Psoas muscle (tissue), 8 donors: ENCODE data around the gene RGMA. TPM values are rescaled to one million over a fixed set of nuclear protein-coding genes. Genes with fewer than 3 reads are reported as not detected.

Source experiments
- ATAC-seq, 4 donors: fragments of 200-7000 bp; cut with Tn5 transposase; one replicate each; pipeline ENCODE4 v1.9.1; 2020; ENCODE audit warnings: moderate library complexity in 3 of 4, mild to moderate bottlenecking in 2 of 4
- DNase-seq, 2 donors: peaks; one replicate each; pipeline ENCODE4 v3.0.0-alpha.2; 2020
- H3K27ac ChIP-seq: fragments of 200-600 bp; one replicate; pipeline ENCODE4 v1.8.0; 2022
- H3K27me3 ChIP-seq, 3 donors: fragments of 200-600 bp in 1 of 3; one replicate each; pipeline versions ENCODE4 v1.6.1 to v1.8.0; 2013 to 2022; ENCODE audit warnings: low read length in 2 of 3, mild to moderate bottlenecking in 2 of 3, moderate library complexity in 1 of 3; ENCODE audit not compliant: insufficient read depth in 3 of 3
- H3K36me3 ChIP-seq, 2 donors: fragments of 200-600 bp in 1 of 2; one replicate each; pipeline versions ENCODE4 v1.6.1 to v1.8.0; 2013 to 2022; ENCODE audit warnings: low read depth in 1 of 2, mild to moderate bottlenecking in 1 of 2, moderate library complexity in 1 of 2; ENCODE audit not compliant: insufficient read depth in 1 of 2
- H3K4me1 ChIP-seq: fragments of 200-600 bp; one replicate; pipeline ENCODE4 v1.8.0; 2022
- H3K4me3 ChIP-seq: fragments of 200-600 bp; one replicate; pipeline ENCODE4 v1.8.0; 2022; ENCODE audit warnings: mild to moderate bottlenecking
- H3K9me3 ChIP-seq: fragments of 200-600 bp; one replicate; pipeline ENCODE4 v1.8.0; 2022
- CTCF ChIP-seq: fragments of 200-600 bp; IDR thresholded peaks from one replicate; pipeline ENCODE4 v1.8.0; 2022; ENCODE audit warnings: antibody characterized with exemption
- WGBS, 3 donors: extraction: QIAGEN DNeasy Blood & Tissue Kit; methylation state at CpG; one replicate each; pipeline versions ENCODE4 v1.1.6 to v1.1.7; 2013; 5-methylcytosine and 5-hydroxymethylcytosine counted together
- intact Hi-C, 2 donors: fragments of 100-400 bp; cut with DNase I; formaldehyde crosslinking; loops; one replicate each; pipeline versions ENCODE4 v1.11.0 to v1.14.2; 2022
- polyA plus RNA-seq, 3 donors: library from polyadenylated mRNA; stranded (reverse); fragments of 200-250 nt; gene quantifications; one replicate each; pipeline ENCODE4 v1.2.3, GENCODE V29; 2013
- total RNA-seq, 4 donors: library from RNA; stranded (reverse); fragmentation: NEBNext Ultra II Directional in 2 of 4; extraction: Animal tissue kit (Norgen Biotek cat#: 25700) in 2 of 4; gene quantifications; one replicate each; pipeline versions ENCODE4 v1.2.1 to v1.2.4, GENCODE V29; 2021 to 2023
- donor health status: healthy with polysubstance abuse.
- donor health status: DM: no; HTN: no; CAD: no; lungs with moderate emphysema.
- donor health status: Bipolar disorder and iron deficiency.
- donor health status: healthy.
- donor health status: DM: yes; HTN: yes; CAD: no.
- donor health status: DM: no; HTN: no; CAD: no.
- donor health status: DM: no; HTN: no; CAD: no.
- donor health status: DM: yes; HTN: yes; CAD: no.

RGMA gene
- total and polyA plus RNA-seq, 7 donors, result 39.2 to 217 (median 129) TPM

- Histone ChIP-seq H3K36me3 (no peaks in the 10 kb centered on the region), H3K27ac (no peak overlapping the region), H3K27me3 (peaks cover 0 to 3% (median 0%) of the 10 kb centered on the region in 3 donors), H3K4me1 (no peaks in the 10 kb centered on the region), H3K9me3 (no peaks in the 10 kb centered on the region), H3K4me3 (no peak overlapping the region)
- WGBS, 3 donors, result 50 to 70% (median 55%) methylated on average over 6 of the region's 6 CpGs
- ATAC-seq, result no peak
- intact Hi-C loops, result no loop called here
- no peak for DNase-seq
- no peak for TF ChIP-seq CTCF
Measured at GRCh38 chr15:93093765-93094164, 4.8 kb upstream of the RGMA start.

GRCh38 chr15:93091465-93091864 lies 2.5 kb upstream of the RGMA start:
- intact Hi-C loops, result no loop called here

GRCh38 chr15:93089727-93090305 lies 805 bp upstream of the RGMA start:
- Histone ChIP-seq H3K4me1 (peaks cover 22% of the 10 kb centered on the region), H3K4me3 (peak overlapping the region; percentile 80), H3K9me3 (no peaks in the 10 kb centered on the region), H3K27ac (peak overlapping the region; percentile 90), H3K27me3 (peaks cover 0 to 3% (median 0%) of the 10 kb centered on the region in 3 donors), H3K36me3 (no peaks in the 10 kb centered on the region)
- peak; percentile 49 to 87 for DNase-seq
- 2 to 3% (median 3%) methylated on average over 29 of the region's 29 CpGs for WGBS, 3 donors
- intact Hi-C loops, result loop anchor here (2.0 to 10.0 kb wide), 9 partner anchors 58 to 1032 kb away; no protein-coding TSS in a partner anchor
- TF ChIP-seq CTCF, result no peak
- peak; percentile 68 to 78 (median 74) for ATAC-seq

More at GRCh38 chr15:93091465-93091864, 2.5 kb upstream of the RGMA start:
- ATAC-seq, result no peak
- TF ChIP-seq CTCF, result no peak
- H3K36me3 ChIP-seq, result no peaks in the 10 kb centered on the region
- no peak for DNase-seq
- no peaks in the 10 kb centered on the region for H3K9me3 ChIP-seq
- peak overlapping the region; percentile 90 for H3K27ac ChIP-seq
- H3K27me3 ChIP-seq, result peaks cover 0 to 3% (median 0%) of the 10 kb centered on the region in 3 donors
- peaks cover 6% of the 10 kb centered on the region for H3K4me1 ChIP-seq
- H3K4me3 ChIP-seq, result no peak overlapping the region
- 76 to 89% (median 85%) methylated on average over 11 of the region's 11 CpGs for WGBS, 3 donors

GRCh38 chr15:93088200-93088980 lies 621 bp downstream of the RGMA start:
- peak overlapping the region; percentile 90 for H3K27ac ChIP-seq
- DNase-seq (peak; percentile 67 to 83), ATAC-seq (peak; percentile 61 to 69 (median 65))
- no peak for TF ChIP-seq CTCF
- H3K27me3 ChIP-seq, result peaks cover 0 to 3% (median 0%) of the 10 kb centered on the region in 3 donors
- H3K4me1 ChIP-seq, result peaks cover 31% of the 10 kb centered on the region
- 0% methylated on average over 59 to 85 of the region's 85 CpGs for WGBS, 3 donors
- peak overlapping the region; percentile 80 for H3K4me3 ChIP-seq
- intact Hi-C loops, result loop anchor here (2.0 to 10.0 kb wide), 9 partner anchors 56 to 1034 kb away; no protein-coding TSS in a partner anchor
- no peaks in the 10 kb centered on the region for H3K9me3 ChIP-seq
- H3K36me3 ChIP-seq, result no peaks in the 10 kb centered on the region
